HG03108 (cell line): Measurements from ENCODE around the gene EEIG1.
A peak's percentile ranks its signal among the peaks of the same experiment; 100 is the strongest.

Experiments used
- ATAC-seq: cut with Tn5 transposase; IDR thresholded peaks from one replicate; pipeline ENCODE4 v1.9.1; 2021; ENCODE audit warnings: moderate library complexity; ENCODE audit not compliant: unreplicated experiment

EEIG1 gene

DNA sequence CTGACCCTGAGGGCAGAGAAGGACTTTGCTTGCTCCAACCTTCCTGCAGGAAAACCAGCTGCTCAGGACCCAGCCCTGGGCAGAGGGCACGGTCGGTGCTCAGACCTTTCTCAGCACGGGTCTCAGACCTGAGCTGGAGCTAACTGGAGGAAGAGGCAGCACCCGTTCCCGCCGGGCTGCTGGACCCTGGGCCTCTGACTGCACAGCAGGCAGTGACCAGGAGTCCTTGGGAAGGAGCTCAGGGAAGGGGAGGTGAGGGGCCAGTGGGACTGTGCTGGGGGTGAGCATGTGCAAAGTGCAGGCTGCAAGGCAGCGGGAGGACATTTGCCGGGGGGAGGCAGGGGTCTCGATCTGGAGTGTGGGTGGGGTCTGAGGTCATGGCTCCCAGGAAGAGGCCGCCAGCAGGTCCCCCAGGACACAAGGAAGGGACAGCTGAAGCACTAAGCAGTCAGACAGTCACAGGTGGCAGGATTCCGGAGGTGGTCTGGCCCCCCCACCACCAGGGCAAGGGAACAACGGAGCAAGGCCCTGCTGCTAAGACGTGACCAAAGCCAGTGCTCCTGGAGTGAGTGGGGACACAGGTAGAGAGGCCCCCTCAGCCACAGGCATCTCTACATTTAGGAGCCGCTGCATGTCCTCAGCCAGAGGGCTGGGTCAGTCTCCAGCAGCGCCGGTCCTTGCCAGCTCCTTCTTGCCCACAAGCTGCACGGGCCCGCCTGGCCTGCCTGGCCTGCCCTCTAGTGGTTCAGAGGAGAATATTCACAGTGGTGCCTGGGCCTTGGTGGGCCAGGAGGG lies 38.4 kb downstream of the EEIG1 start:
- no peak for ATAC-seq

GRCh38 chr9:127941961-127942215 lies 38.9 kb downstream of the EEIG1 start:
- ATAC-seq: no peak

DNA sequence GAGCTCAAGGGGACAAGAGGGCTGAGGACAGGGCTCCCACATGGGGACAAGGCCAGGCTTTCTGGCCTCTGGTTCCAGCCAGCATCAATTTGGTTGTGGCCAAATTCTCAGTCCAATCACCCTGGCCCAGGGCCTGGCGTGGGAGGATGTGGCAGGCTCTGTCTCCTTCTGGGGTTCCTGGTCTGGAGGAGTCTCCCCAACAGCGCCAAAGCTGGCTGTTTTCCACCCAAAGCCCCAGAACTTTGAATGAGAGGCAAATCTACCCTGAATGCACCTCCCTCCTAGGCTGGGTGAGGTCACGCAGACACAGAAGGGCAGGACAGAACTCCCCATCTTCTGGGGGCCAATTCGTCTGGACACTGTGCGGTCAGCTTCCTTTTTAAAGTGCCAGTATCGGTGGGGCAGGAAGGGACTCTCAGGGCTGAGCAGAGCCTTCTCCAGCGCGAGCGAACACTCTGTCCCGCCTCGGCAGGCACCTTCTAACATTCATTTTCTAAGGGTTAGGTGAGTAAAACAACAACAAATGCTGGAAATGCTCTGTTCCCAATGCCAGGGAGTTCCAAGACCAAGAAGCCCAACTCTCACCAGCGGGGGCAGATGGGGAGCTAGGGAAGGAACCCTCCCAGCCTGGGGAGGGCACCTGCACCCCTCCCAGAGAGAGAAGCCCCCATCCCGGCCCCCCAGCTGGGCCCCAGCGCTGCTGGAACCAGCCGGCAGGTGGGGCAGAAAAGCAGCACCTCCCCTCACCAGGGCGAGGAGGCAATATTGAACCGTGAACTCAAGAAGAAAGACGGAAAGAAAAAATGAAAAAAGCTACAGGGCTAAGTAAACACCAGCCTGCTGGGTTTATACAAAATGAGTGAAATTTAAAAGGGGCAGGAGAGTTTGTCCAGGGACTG lies 39.5 kb downstream of the EEIG1 start:
- no peak for ATAC-seq

- ATAC-seq: no peak
These were observed 40.2 kb downstream of the EEIG1 start for GRCh38 chr9:127940593-127940992.

- ATAC-seq: no peak
These were observed 42.5 kb downstream of the EEIG1 start for GRCh38 chr9:127938298-127938690.

DNA sequence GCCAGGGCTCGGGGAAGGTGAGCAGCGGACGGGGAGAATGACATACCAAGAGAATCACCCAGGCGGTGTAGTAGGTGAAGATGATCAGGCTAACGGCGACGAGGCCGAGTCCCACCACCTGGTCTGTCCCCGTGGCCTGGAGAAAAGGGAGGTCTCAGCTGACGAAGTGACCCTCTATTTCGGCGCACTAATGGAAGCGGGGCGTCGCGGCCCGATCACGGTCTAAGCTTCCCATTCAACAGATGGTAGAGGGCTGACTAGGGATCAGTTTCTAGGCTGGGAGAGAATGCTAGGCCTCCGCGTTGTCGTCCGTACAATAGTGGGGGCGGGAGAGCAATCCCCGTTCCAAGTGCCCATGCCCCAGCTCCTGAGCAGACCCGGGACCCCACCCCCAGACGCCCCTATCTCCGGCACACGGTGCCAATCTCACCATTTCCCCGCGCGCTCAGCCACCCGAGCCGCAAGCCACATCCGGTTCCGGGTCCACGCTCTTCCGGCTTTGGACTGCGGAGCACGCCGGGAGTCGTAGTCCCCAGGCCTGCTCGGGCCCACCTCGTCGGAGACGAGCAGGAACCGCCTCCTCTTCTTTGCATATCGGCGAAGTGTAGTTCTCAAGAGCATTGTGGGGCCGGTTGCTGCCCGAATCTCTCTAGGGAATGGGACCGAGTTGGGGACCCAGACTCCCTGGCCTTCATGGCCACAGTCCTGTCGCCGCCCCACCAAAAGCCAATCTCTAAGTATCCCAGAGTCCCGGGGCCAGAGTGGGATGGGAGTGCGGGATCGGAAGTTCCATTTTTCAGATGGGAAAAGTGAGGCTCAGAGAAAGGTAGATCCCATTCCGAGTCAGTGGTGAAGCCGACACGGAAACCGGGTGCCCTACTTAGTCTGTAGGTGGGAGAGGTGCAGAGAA lies 43.1 kb downstream of the EEIG1 start, which contains the start of gene DPM2:
Gene DPM2, minus strand, starts transcription at position 467 of the 910 bp plus-strand sequence. Its CDS starts 34 bp downstream, at position 433.
- peak; percentile 85 for ATAC-seq

- ATAC-seq: no peak
These were observed 43.8 kb downstream of the EEIG1 start for GRCh38 chr9:127937056-127937387.

- no peak for ATAC-seq
These were observed 44.4 kb downstream of the EEIG1 start for GRCh38 chr9:127936347-127936852.

GRCh38 chr9:127935765-127936221 lies 45.0 kb downstream of the EEIG1 start:
- no peak for ATAC-seq

DNA sequence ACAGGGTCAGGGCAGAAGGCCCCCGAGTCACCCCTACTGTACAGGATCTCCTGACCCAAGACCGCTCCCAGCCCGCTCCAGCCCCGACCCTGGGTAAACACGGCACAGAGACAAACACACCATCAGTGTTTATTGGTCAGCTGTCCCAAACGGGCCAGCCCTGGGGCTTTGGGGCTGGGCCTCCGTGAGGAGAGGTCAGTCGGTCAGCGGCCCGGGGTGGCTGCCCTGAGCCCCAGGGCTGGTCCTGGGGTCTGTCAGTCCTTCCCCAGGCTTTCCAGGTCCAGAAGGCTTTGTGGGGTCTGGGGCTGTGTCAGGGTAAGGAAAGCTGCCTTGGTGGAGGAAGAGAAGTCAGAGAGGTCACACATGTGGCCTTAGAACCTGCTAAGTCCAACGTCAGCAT lies 45.8 kb downstream of the EEIG1 start:
- ATAC-seq: no peak

DNA sequence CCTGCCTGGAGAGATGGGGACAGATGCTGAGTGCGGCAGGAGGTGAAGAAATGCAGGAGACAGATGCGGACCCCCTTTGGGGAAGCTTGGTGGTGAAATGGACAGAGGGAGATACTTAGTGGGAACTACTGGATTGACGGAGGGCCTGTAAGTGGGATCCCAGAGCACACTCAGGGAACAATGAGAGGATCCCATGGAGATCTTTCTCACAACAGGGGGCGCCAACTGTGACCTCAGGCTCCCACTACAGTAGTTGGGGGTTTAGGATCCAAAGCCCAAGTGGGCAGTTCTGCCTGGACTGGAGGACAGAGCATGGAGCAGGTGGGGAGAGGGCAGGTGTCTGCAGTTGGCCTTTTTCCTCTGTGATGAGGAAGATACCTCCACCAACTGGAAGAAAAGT lies 46.5 kb downstream of the EEIG1 start:
- ATAC-seq: no peak

DNA sequence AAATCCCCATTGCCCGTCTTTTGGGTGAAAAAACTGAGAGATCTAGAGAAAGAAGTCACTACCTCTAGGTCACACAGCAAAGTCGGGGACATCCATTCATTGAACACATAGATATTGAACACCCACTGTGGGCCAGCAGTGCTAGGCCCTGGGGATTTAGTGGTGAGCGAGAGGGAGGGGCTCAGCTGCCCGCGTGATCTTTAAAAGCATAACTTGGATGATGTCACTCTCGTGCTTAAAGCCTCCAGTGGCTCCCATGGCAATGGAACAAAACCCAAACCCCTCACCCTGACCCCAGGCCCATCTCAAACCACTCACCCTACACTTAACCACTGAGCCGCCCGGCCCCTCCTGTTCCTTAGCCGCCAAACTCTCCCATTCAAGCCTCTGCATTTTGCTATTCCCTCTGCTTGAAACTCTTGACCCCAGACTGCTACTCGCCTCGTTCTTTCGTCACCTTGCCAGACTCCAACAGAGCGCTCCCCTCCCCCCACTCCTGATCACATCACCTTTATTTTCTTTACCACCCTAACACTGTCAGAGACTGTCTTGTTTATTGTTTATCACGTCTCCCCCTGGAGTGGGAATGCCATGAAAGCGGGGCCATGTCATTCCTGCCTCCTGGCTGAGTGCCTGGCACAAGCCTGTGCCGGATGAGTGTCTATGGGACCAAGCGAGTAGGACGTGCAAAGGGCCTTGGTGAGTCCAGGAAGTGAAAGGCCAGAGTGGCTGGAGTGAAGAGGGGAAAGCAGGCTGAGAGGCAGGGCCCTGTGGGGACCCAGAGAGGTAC lies 49.5 kb downstream of the EEIG1 start:
- ATAC-seq: peak; percentile 20
